Fibroblast of lung (primary cell): ENCODE measurements around the gene IRF2.

Experiments used
- EZH2 ChIP-seq: IDR thresholded peaks from 2 replicates; pipeline ENCODE4 v1.5.1; 2012; ENCODE audit warnings: low read length, control low read depth, mild to moderate bottlenecking; ENCODE audit errors: missing control alignments
- TF ChIP-seq, protein P1 (sequence below), 2 donors: IDR thresholded peaks in 1 of 2; conservative IDR thresholded peaks in 1 of 2; 1 replicate in 1 of 2; 2 replicates in 1 of 2; pipeline ENCODE4 v1.5.1; 2011 to 2012; ENCODE audit warnings: low read length in 2 of 2, control low read depth in 1 of 2, inconsistent platforms in 1 of 2, low read depth in 1 of 2, mild to moderate bottlenecking in 1 of 2

DNA sequence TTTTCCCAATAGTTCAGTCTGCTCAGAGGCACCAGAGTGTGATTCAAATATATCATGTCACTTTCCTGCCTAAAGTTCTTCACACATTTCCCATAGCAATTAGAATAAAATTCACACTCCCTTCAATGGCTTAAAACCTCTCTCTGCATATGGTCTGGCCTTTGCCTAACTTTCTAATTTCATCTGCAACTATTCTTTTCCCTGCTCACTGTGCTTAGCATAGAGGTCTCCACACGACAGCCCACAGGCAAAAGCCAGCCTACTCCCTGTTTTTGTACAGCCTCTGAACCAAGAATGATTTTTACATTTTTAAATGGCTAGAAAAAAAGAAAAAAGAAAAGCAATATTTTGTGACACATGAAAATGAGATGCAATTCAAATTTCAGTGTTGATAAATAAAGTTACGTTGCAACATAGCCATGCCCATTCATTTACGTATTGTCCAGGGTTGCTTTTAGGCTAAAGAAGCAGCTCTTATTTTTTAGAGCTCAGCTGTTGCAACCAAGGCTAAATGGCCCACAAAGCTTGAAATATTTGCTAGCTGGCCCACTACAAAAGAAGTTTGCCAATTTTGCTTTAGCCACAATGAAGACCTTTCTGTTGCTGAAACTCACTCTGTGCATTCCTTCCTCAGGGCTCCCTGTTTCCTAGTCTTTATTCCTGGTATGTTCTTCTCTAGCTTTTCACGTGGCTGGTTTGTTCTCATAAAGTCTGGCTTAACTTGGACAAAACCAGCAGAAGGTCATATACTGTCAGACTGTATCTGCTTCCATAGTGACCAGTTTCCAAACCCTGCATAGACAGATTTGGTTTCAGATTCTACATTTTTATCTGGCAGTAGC is 26.6 kb upstream of the IRF2 start:
- TF ChIP-seq, protein P1, sequence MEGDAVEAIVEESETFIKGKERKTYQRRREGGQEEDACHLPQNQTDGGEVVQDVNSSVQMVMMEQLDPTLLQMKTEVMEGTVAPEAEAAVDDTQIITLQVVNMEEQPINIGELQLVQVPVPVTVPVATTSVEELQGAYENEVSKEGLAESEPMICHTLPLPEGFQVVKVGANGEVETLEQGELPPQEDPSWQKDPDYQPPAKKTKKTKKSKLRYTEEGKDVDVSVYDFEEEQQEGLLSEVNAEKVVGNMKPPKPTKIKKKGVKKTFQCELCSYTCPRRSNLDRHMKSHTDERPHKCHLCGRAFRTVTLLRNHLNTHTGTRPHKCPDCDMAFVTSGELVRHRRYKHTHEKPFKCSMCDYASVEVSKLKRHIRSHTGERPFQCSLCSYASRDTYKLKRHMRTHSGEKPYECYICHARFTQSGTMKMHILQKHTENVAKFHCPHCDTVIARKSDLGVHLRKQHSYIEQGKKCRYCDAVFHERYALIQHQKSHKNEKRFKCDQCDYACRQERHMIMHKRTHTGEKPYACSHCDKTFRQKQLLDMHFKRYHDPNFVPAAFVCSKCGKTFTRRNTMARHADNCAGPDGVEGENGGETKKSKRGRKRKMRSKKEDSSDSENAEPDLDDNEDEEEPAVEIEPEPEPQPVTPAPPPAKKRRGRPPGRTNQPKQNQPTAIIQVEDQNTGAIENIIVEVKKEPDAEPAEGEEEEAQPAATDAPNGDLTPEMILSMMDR (conservative IDR thresholded peaks at IDR 0.05 in 1 of 2, IDR thresholded peaks at IDR 0.05 in 1 of 2; ENCODE audit: low read depth in 1 of 2, low read length in 2 of 2), result no peak
- TF ChIP-seq EZH2, result no peak
